ENCODE results near the gene HERC3.

HERC3 gene

GRCh38 chr4:88621763-88622327, 29.6 kb downstream of the HERC3 start:
- TF ChIP-seq PAX5 (IDR thresholded peaks at IDR 0.05; ENCODE audit: insufficient read depth, low read length, severe bottlenecking) (no peak), TAF1 (IDR thresholded peaks at IDR 0.05; ENCODE audit: low read depth, low read length) (no peak), POLR2A (IDR thresholded peaks at IDR 0.05; ENCODE audit: low read depth, low read length) (no peak), POU2F2 (IDR thresholded peaks at IDR 0.05; ENCODE audit: low read depth, low read length) (no peak), SPI1 (IDR thresholded peaks at IDR 0.05; ENCODE audit: low read depth, low read length) (no peak), POLR2AphosphoS5 (IDR thresholded peaks at IDR 0.05; ENCODE audit: low read depth, low read length) (no peak)
- DNase-seq (ENCODE audit: insufficient read length, low spot score) (no peak), FAIRE-seq (no peak)

DNA sequence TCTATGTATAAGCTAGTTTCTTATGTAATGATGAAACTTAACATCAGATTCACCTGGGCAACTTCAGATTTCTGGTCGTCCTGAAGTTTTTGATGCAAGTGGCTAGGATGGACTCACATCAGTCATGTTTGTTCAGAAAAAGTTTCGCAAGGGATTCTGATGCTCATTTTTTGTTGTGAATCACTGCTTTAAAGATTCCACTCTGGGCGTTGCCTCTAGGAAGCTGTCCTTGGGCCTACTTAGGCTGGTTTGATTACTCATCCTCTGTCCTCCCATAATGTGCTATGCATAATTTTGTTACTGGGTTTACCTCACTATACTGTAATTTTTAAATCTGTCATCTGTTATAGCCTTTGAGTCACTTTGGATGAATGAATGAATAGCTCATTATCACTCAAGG, 30.8 kb downstream of the HERC3 start:
- DNase-seq (ENCODE audit: insufficient read length, low spot score) (no peak), FAIRE-seq (no peak)
- TF ChIP-seq SPI1 (IDR thresholded peaks at IDR 0.05; ENCODE audit: low read depth, low read length) (no peak), POLR2AphosphoS5 (IDR thresholded peaks at IDR 0.05; ENCODE audit: low read depth, low read length) (no peak), POLR2A (IDR thresholded peaks at IDR 0.05; ENCODE audit: low read depth, low read length) (no peak), TAF1 (IDR thresholded peaks at IDR 0.05; ENCODE audit: low read depth, low read length) (no peak), PAX5 (IDR thresholded peaks at IDR 0.05; ENCODE audit: insufficient read depth, low read length, severe bottlenecking) (no peak), POU2F2 (IDR thresholded peaks at IDR 0.05; ENCODE audit: low read depth, low read length) (no peak)

- TF ChIP-seq TAF1 (IDR thresholded peaks at IDR 0.05; ENCODE audit: low read depth, low read length) (no peak), PAX5 (IDR thresholded peaks at IDR 0.05; ENCODE audit: insufficient read depth, low read length, severe bottlenecking) (no peak), POLR2A (IDR thresholded peaks at IDR 0.05; ENCODE audit: low read depth, low read length) (no peak), SPI1 (IDR thresholded peaks at IDR 0.05; ENCODE audit: low read depth, low read length) (no peak), POLR2AphosphoS5 (IDR thresholded peaks at IDR 0.05; ENCODE audit: low read depth, low read length) (no peak)
- FAIRE-seq: no peak
Observed at GRCh38 chr4:88628746-88629145, 36.5 kb downstream of the HERC3 start.

GRCh38 chr4:88629826-88630225, 37.5 kb downstream of the HERC3 start:
- TF ChIP-seq POU2F2 (IDR thresholded peaks at IDR 0.05; ENCODE audit: low read depth, low read length) (no peak), POLR2A (IDR thresholded peaks at IDR 0.05; ENCODE audit: low read depth, low read length) (no peak), TAF1 (IDR thresholded peaks at IDR 0.05; ENCODE audit: low read depth, low read length) (no peak), POLR2AphosphoS5 (IDR thresholded peaks at IDR 0.05; ENCODE audit: low read depth, low read length) (no peak)
- FAIRE-seq (no peak), DNase-seq (ENCODE audit: insufficient read length, low spot score) (no peak)

More at GRCh38 chr4:88628746-88629145, 36.5 kb downstream of the HERC3 start:
- DNase-seq (ENCODE audit: insufficient read length, low spot score): no peak

GRCh38 chr4:88630756-88631155, 38.5 kb downstream of the HERC3 start:
- DNase-seq (ENCODE audit: insufficient read length, low spot score) (no peak), FAIRE-seq (no peak)
- TF ChIP-seq POLR2A (IDR thresholded peaks at IDR 0.05; ENCODE audit: low read depth, low read length): no peak
- TF ChIP-seq POU2F2 (IDR thresholded peaks at IDR 0.05; ENCODE audit: low read depth, low read length): no peak

- no peak for FAIRE-seq
- no peak for DNase-seq (ENCODE audit: insufficient read length, low spot score)
- no peak for TF ChIP-seq PAX5 (IDR thresholded peaks at IDR 0.05; ENCODE audit: insufficient read depth, low read length, severe bottlenecking)
- no peak for TF ChIP-seq POU2F2 (IDR thresholded peaks at IDR 0.05; ENCODE audit: low read depth, low read length)
- TF ChIP-seq SPI1 (IDR thresholded peaks at IDR 0.05; ENCODE audit: low read depth, low read length): no peak
- no peak for TF ChIP-seq POLR2A (IDR thresholded peaks at IDR 0.05; ENCODE audit: low read depth, low read length)
- TF ChIP-seq POLR2AphosphoS5 (IDR thresholded peaks at IDR 0.05; ENCODE audit: low read depth, low read length): no peak
- TF ChIP-seq TAF1 (IDR thresholded peaks at IDR 0.05; ENCODE audit: low read depth, low read length): no peak
Observed at GRCh38 chr4:88643932-88644331, 51.7 kb downstream of the HERC3 start.

DNA sequence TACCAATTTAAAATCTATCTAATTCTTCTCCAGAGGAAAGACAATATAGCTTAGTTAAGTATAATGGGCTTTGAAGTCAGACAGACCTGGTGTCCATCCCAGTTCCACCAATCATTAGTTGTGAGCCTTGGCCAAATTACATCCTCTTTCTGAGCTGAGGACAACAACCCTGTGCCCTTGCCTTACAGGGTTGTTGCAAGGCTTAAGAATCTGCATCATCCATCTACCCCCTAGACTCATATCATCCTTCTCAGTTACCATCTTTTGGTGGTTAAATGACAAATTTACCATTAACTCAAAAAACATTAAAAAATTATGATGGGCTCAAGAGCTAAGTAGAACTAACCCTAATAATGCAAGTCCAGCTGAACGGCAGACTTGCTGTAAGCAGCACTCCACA, 53.7 kb downstream of the HERC3 start:
- DNase-seq (ENCODE audit: insufficient read length, low spot score) (no peak), FAIRE-seq (no peak)
- TF ChIP-seq POLR2AphosphoS5 (IDR thresholded peaks at IDR 0.05; ENCODE audit: low read depth, low read length): no peak
- no peak for TF ChIP-seq SPI1 (IDR thresholded peaks at IDR 0.05; ENCODE audit: low read depth, low read length)
- no peak for TF ChIP-seq TAF1 (IDR thresholded peaks at IDR 0.05; ENCODE audit: low read depth, low read length)
- no peak for TF ChIP-seq POLR2A (IDR thresholded peaks at IDR 0.05; ENCODE audit: low read depth, low read length)
- no peak for TF ChIP-seq PAX5 (IDR thresholded peaks at IDR 0.05; ENCODE audit: insufficient read depth, low read length, severe bottlenecking)
- no peak for TF ChIP-seq POU2F2 (IDR thresholded peaks at IDR 0.05; ENCODE audit: low read depth, low read length)

DNA sequence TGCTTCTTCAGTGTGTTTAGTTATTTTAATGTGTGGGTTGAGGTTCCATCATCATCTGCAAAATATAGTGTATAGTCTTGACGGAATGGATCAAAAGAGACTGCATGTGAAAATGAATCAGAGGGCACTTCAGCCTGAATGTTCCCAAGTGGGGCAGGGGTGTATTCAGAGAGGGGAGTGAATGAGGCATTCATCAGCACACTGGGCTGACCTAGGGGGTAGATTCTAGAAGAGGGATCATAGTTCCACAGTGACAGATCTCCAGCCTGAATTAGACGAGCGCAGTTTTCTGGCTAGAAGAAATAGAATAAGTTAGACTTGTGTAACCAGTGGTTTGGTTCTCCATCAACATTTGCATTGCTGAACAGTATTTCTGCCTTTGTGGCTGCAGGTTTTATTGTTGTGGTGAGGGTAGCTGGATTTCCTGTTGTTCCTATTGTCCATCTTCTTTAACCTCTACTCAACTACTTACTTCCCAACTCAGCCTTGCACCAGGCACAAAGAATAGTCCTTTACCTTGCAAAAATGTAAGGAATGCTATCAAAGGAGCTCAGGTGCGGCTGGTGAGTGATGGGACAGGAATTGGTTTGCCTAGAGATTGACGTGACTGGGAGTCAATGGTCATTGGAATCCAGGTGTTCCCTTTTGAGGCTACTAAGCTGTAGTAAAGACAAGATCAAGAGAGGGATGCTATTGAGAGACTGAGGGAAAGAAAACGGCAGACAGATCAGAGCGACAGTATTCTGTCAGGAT, 54.4 kb downstream of the HERC3 start:
- DNase-seq (ENCODE audit: insufficient read length, low spot score) (no peak), FAIRE-seq (no peak)
- no peak for TF ChIP-seq POLR2AphosphoS5 (IDR thresholded peaks at IDR 0.05; ENCODE audit: low read depth, low read length)
- TF ChIP-seq TAF1 (IDR thresholded peaks at IDR 0.05; ENCODE audit: low read depth, low read length): no peak
- no peak for TF ChIP-seq POLR2A (IDR thresholded peaks at IDR 0.05; ENCODE audit: low read depth, low read length)
- no peak for TF ChIP-seq PAX5 (IDR thresholded peaks at IDR 0.05; ENCODE audit: insufficient read depth, low read length, severe bottlenecking)
- no peak for TF ChIP-seq SPI1 (IDR thresholded peaks at IDR 0.05; ENCODE audit: low read depth, low read length)
- TF ChIP-seq POU2F2 (IDR thresholded peaks at IDR 0.05; ENCODE audit: low read depth, low read length): no peak

GRCh38 chr4:88649716-88650115, 57.4 kb downstream of the HERC3 start:
- DNase-seq (ENCODE audit: insufficient read length, low spot score) (no peak), FAIRE-seq (no peak)
- TF ChIP-seq TAF1 (IDR thresholded peaks at IDR 0.05; ENCODE audit: low read depth, low read length) (no peak), PAX5 (IDR thresholded peaks at IDR 0.05; ENCODE audit: insufficient read depth, low read length, severe bottlenecking) (no peak), SPI1 (IDR thresholded peaks at IDR 0.05; ENCODE audit: low read depth, low read length) (no peak), POU2F2 (IDR thresholded peaks at IDR 0.05; ENCODE audit: low read depth, low read length) (no peak), POLR2AphosphoS5 (IDR thresholded peaks at IDR 0.05; ENCODE audit: low read depth, low read length) (no peak), POLR2A (IDR thresholded peaks at IDR 0.05; ENCODE audit: low read depth, low read length) (no peak)

Data from GM12891 (cell line).